ENCODE data around the gene ZNF844.

ZNF844 gene

DNA sequence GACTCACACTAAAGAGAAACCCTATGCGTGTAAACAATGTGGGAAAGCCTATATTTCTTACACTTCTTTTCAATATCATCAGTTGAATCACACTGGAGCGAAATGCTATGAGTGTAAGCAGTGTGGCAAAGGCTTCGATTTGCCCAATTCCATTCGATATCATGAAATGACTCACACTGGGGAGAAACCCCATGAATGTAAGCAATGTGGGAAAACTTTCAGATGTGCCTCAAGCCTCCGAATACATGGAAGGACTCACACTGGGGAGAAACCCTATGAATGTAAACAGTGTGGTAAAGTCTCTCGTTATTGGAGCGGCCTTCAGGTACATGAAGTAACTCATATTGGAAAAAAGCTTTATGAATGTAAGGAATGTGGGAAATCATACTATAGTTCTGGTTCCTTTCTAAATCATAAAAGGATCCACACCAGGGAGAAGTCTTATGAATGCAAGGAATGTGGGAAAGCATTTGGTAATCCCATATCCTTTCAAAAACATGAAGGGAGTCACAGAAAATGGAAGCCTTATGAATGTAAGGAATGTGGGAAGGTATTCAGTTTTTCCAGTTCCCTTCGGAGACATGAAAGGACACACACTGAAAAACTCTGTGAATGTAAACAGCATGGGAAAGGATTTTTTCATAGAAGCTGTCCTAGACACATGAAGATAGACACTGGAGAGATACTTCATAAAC is 47.6 kb downstream of the ZNF844 start:
- TF ChIP-seq SIN3A (IDR thresholded peaks at IDR 0.05; ENCODE audit: borderline replicate concordance, insufficient read depth, low read length) (no peak), FOXP2 (optimal IDR thresholded peaks at IDR 0.05; ENCODE audit: borderline replicate concordance, extremely low read depth, extremely low read length, insufficient read depth) (no peak), TAF1 (IDR thresholded peaks at IDR 0.05; ENCODE audit: borderline replicate concordance, insufficient read depth, low read length) (no peak), POLR2AphosphoS5 (IDR thresholded peaks at IDR 0.05; ENCODE audit: low read depth, low read length) (no peak)
- TF ChIP-seq, protein P1, sequence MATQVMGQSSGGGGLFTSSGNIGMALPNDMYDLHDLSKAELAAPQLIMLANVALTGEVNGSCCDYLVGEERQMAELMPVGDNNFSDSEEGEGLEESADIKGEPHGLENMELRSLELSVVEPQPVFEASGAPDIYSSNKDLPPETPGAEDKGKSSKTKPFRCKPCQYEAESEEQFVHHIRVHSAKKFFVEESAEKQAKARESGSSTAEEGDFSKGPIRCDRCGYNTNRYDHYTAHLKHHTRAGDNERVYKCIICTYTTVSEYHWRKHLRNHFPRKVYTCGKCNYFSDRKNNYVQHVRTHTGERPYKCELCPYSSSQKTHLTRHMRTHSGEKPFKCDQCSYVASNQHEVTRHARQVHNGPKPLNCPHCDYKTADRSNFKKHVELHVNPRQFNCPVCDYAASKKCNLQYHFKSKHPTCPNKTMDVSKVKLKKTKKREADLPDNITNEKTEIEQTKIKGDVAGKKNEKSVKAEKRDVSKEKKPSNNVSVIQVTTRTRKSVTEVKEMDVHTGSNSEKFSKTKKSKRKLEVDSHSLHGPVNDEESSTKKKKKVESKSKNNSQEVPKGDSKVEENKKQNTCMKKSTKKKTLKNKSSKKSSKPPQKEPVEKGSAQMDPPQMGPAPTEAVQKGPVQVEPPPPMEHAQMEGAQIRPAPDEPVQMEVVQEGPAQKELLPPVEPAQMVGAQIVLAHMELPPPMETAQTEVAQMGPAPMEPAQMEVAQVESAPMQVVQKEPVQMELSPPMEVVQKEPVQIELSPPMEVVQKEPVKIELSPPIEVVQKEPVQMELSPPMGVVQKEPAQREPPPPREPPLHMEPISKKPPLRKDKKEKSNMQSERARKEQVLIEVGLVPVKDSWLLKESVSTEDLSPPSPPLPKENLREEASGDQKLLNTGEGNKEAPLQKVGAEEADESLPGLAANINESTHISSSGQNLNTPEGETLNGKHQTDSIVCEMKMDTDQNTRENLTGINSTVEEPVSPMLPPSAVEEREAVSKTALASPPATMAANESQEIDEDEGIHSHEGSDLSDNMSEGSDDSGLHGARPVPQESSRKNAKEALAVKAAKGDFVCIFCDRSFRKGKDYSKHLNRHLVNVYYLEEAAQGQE (IDR thresholded peaks at IDR 0.05; ENCODE audit: insufficient read depth in 1 of 2, low read depth in 2 of 2, low read length in 2 of 2): no peak

DNA sequence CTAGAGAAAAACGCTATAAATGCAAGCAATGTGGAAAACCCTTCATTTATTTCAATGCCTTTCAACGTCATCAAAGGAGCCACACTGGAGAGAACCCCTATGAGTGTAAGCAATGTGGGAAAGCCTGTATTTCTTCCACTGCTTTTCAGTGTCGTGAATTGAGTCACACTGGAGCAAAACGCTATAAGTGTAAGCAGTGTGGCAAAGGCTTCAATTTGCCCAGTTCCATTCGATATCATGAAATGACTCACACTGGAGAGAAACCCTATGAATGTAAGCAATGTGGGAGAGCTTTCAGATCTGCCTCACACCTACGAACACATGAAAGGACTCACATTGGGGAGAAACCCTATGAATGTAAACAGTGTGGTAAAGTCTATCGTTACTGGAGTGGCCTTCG is 48.2 kb downstream of the ZNF844 start:
- TF ChIP-seq FOXP2 (optimal IDR thresholded peaks at IDR 0.05; ENCODE audit: borderline replicate concordance, extremely low read depth, extremely low read length, insufficient read depth) (no peak), POLR2AphosphoS5 (IDR thresholded peaks at IDR 0.05; ENCODE audit: low read depth, low read length) (no peak), TAF1 (IDR thresholded peaks at IDR 0.05; ENCODE audit: borderline replicate concordance, insufficient read depth, low read length) (no peak), SIN3A (IDR thresholded peaks at IDR 0.05; ENCODE audit: borderline replicate concordance, insufficient read depth, low read length) (no peak)
- TF ChIP-seq, protein P1 (IDR thresholded peaks at IDR 0.05; ENCODE audit: insufficient read depth in 1 of 2, low read depth in 2 of 2, low read length in 2 of 2): no peak

DNA sequence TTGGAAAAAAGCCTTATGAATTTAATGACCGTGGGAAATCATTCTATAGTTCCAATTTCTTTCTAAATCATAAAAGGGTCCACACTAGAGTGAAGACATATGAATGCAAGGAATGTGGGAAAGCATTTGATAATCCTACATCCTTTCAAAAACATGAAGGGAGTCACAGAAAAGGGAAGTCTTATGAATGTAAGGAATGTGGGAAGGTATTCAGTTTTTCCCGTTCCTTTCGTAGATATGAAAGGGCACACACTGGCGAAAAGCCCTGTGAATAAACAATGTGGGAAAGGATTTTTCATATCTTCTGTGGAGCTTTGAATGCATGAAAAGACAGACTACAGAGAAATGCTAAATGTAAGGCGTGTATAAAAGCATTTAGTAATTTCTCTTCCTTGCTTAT is 48.6 kb downstream of the ZNF844 start:
- TF ChIP-seq TAF1 (IDR thresholded peaks at IDR 0.05; ENCODE audit: borderline replicate concordance, insufficient read depth, low read length): no peak
- no peak for TF ChIP-seq SIN3A (IDR thresholded peaks at IDR 0.05; ENCODE audit: borderline replicate concordance, insufficient read depth, low read length)
- no peak for TF ChIP-seq POLR2AphosphoS5 (IDR thresholded peaks at IDR 0.05; ENCODE audit: low read depth, low read length)
- TF ChIP-seq, protein P1 (IDR thresholded peaks at IDR 0.05; ENCODE audit: insufficient read depth in 1 of 2, low read depth in 2 of 2, low read length in 2 of 2): no peak
- TF ChIP-seq FOXP2 (optimal IDR thresholded peaks at IDR 0.05; ENCODE audit: borderline replicate concordance, extremely low read depth, extremely low read length, insufficient read depth): no peak

DNA sequence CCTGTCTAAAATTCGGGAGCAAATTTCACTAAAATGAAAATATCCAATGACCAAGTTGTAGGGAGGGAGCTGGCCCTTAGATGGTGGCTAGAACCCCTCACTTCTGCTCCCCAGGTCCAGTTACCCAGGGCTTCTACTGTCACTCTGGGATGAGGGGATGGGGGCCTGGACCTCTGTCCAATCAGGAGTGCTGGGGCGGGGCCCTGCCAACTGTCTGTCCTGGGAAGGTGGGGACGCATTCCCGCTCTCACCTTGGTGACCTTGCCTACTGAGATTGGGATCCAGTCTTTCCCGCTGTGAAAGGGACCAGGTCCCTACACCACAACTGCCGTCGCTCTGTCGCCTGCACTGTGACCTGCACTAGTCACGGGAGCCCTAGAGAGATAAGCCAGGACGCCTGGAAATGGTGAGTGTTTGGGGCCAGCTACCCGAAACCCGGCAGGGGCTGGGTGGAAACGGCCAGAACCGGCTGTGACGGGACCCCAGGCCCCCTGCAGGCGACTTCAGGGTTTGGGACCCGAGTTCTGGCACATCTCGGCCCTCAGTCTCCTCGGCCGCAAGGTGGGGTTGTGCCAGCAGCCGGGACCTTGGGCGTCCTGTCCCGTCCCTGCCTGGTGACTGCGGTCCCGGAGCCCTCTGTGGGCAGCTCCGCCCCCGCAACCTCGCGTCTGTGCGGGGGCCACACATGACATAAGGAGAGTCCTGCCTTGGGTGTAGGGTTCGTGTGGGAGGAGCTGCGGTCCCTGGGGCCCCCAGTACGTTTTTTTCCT is 52.9 kb downstream of the ZNF844 start:
- TF ChIP-seq SIN3A (IDR thresholded peaks at IDR 0.05; ENCODE audit: borderline replicate concordance, insufficient read depth, low read length) (no peak), POLR2AphosphoS5 (IDR thresholded peaks at IDR 0.05; ENCODE audit: low read depth, low read length) (no peak), FOXP2 (optimal IDR thresholded peaks at IDR 0.05; ENCODE audit: borderline replicate concordance, extremely low read depth, extremely low read length, insufficient read depth) (no peak), TAF1 (IDR thresholded peaks at IDR 0.05; ENCODE audit: borderline replicate concordance, insufficient read depth, low read length) (no peak)
- TF ChIP-seq, protein P1 (IDR thresholded peaks at IDR 0.05; ENCODE audit: insufficient read depth in 1 of 2, low read depth in 2 of 2, low read length in 2 of 2): no peak
